Heart left ventricle (tissue), 16 donors: ENCODE results near the gene SGCA. TPM values are rescaled to one million over a fixed set of nuclear protein-coding genes. Genes with fewer than 3 reads are reported as not detected.

Source experiments
- ATAC-seq, 4 donors: fragments of 200-7000 bp; cut with Tn5 transposase; one replicate each; pipeline ENCODE4 v1.9.1; 2020 to 2022; ENCODE audit warnings: moderate library complexity in 4 of 4, mild to moderate bottlenecking in 3 of 4, moderate number of reproducible peaks in 1 of 4
- DNase-seq, 5 donors: peaks; one replicate each; pipeline ENCODE4 v3.0.0-alpha.2; 2020
- H3K27ac ChIP-seq, 12 donors: fragments of 200-600 bp; sonication (generic) in 4 of 12; one replicate each; pipeline versions ENCODE4 v1.5.0 to v1.8.0; 2016 to 2022; ENCODE audit warnings: mild to moderate bottlenecking in 2 of 12
- H3K27me3 ChIP-seq, 9 donors: fragments of 200-600 bp; sonication (generic) in 2 of 9; one replicate each; pipeline versions ENCODE4 v1.5.1 to v1.8.0; 2016 to 2022; ENCODE audit warnings: mild to moderate bottlenecking in 3 of 9
- H3K36me3 ChIP-seq, 9 donors: fragments of 200-600 bp; sonication (generic) in 2 of 9; one replicate each; pipeline versions ENCODE4 v1.5.0 to v1.8.0; 2018 to 2022; ENCODE audit warnings: mild to moderate bottlenecking in 2 of 9
- H3K4me1 ChIP-seq, 12 donors: fragments of 200-600 bp; sonication (generic) in 4 of 12; one replicate each; pipeline versions ENCODE4 v1.5.0 to v1.8.0; 2016 to 2022; ENCODE audit warnings: mild to moderate bottlenecking in 3 of 12
- H3K4me3 ChIP-seq, 12 donors: fragments of 200-600 bp; sonication (generic) in 4 of 12; one replicate each; pipeline versions ENCODE4 v1.5.0 to v1.8.0; 2017 to 2022; ENCODE audit warnings: mild to moderate bottlenecking in 9 of 12, moderate library complexity in 4 of 12
- H3K9me3 ChIP-seq, 12 donors: fragments of 200-600 bp; sonication (generic) in 4 of 12; one replicate each; pipeline versions ENCODE4 v1.5.0 to v1.8.0; 2016 to 2022; ENCODE audit warnings: mild to moderate bottlenecking in 1 of 12
- POLR2A ChIP-seq, 2 donors: fragments of 450-650 bp; IDR thresholded peaks; one replicate each; pipeline ENCODE4 v1.6.1; 2017; ENCODE audit warnings: antibody characterized with exemption in 2 of 2, mild to moderate bottlenecking in 2 of 2, moderate library complexity in 2 of 2
- WGBS, 4 donors: extraction: QIAGEN DNeasy Blood & Tissue Kit in 2 of 4; methylation state at CpG; one replicate each; pipeline versions ENCODE4 v1.1.5 to v1.1.7; 2013 to 2018; 5-methylcytosine and 5-hydroxymethylcytosine counted together
- intact Hi-C, 10 donors: fragments of 100-400 bp; cut with DNase I; formaldehyde crosslinking; loops; one replicate each; pipeline versions ENCODE4 v1.11.1 to v1.14.2; 2022
- polyA plus RNA-seq, 2 donors: library from polyadenylated mRNA; stranded (reverse); fragments of 200-250 nt; gene quantifications; one replicate each; pipeline ENCODE4 v1.2.3, GENCODE V29; 2013
- total RNA-seq, 9 donors: library from RNA; depleted of rRNA in 2 of 9; stranded (reverse); fragments of >200 nt in 2 of 9; fragmentation: NEBNext Ultra II Directional in 3 of 9; extraction: Animal tissue kit (Norgen Biotek cat#: 25700) in 3 of 9; gene quantifications; one replicate each; pipeline versions ENCODE4 v1.1.0 to v1.2.4, GENCODE V29; 2016 to 2023
- TF ChIP-seq, protein P1 (sequence below), 12 donors: fragments of 200-600 bp; sonication (generic) in 4 of 12; IDR thresholded peaks; one replicate each; pipeline versions ENCODE4 v1.5.0 to v1.8.0; 2018 to 2022; ENCODE audit warnings: antibody characterized with exemption in 12 of 12, mild to moderate bottlenecking in 5 of 12
- donor health status: ischemic (EF 13 %, LVEDD 7.1; RV severe dilation, severe dysfunction).
- donor health status: healthy with polysubstance abuse.
- donor health status: DM: no; HTN: yes; CAD: no.
- donor health status: DM: no; HTN: no; CAD: no.
- donor health status: ischemic (EF 25% LVEDD 6.9; RV normal size, moderate dysfunction).
- donor health status: ischemic (EF 25% LVEDD 5.7; RV mildly dilated, moderate dysfunction).
- donor health status: healthy.
- donor health status: DM: yes; HTN: yes; CAD: no.
- donor health status: ischemic (EF 35%, LVEDD 5.7; RV mildly dilated, moderate dysfunction).
- donor health status: nonischemic (EF 11% LVEDD 7.7; RV severe dilation, severe dysfunction).
- donor health status: DM: yes; HTN: yes; CAD: no.
- donor health status: PGD.
- donor health status: ischemic (EF 29% LVEDD 5.4; RV normal size, mild dysfunction).
- donor health status: nonischemic (EF 23%, LVEDD 6.1; RV moderate dilation, normal function).

The SGCA gene
- total and polyA plus RNA-seq, 11 donors: 96.5 to 225 (median 151) TPM

DNA sequence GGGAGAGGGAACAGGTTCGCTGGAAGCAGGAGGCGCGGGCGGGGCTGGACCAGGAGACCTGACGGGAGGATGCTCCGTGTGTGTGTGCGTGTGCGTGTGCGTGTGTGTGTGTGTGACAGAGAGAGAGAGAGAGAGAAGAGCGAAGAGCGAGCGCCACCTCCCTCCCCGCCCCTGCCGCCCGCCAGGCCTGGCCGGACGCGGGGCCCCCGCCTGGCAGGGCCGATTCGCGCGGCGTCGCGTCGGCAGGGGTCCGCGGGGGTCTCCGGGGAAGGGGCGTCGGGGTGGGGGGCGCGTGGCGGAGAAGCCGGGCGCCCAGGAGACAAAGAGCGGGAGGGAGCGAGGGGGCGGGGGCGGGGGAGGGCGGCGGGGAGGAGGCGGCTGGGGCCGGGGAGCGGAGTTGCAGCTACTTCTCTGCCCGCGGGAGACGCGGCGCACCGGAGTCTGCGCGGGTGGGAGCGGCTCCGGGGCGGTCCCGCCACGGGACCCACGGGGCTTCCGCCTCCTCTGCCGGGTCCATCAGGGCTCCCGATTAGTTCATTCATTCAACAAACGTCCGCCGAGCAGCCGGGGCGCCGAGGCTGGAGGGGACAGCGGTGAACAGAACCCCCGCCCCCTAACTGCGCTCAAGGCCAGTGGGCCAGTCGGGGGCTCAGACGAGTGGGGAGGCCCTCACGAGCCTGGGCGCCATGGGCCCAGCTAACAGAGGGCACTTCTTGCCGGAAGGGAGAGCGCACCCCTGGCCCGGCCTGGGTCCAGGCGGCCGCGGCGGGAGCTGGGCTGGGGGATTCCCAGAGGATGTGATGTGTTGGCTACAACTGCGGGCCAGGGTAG lies 35.9 kb upstream of the SGCA start, which contains the start of gene SAMD14:
TSS of gene SAMD14 (minus strand) at position 433 of the 831 bp plus-strand sequence. CDS start 5,201 bp downstream, outside the sequence.
- TF ChIP-seq POLR2A (IDR thresholded peaks at IDR 0.05): no peak
- TF ChIP-seq, protein P1, sequence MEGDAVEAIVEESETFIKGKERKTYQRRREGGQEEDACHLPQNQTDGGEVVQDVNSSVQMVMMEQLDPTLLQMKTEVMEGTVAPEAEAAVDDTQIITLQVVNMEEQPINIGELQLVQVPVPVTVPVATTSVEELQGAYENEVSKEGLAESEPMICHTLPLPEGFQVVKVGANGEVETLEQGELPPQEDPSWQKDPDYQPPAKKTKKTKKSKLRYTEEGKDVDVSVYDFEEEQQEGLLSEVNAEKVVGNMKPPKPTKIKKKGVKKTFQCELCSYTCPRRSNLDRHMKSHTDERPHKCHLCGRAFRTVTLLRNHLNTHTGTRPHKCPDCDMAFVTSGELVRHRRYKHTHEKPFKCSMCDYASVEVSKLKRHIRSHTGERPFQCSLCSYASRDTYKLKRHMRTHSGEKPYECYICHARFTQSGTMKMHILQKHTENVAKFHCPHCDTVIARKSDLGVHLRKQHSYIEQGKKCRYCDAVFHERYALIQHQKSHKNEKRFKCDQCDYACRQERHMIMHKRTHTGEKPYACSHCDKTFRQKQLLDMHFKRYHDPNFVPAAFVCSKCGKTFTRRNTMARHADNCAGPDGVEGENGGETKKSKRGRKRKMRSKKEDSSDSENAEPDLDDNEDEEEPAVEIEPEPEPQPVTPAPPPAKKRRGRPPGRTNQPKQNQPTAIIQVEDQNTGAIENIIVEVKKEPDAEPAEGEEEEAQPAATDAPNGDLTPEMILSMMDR (IDR thresholded peaks at IDR 0.05): no peak
- 2 to 5% (median 3%) methylated on average over 39 to 82 of the region's 84 CpGs for WGBS, 4 donors
- H3K4me1 ChIP-seq: peaks cover 0 to 58% (median 29%) of the 10 kb centered on the region in 12 donors
- H3K27ac ChIP-seq: peak within 1 kb of the TSS in 1 of 12 donors; percentile 24
- intact Hi-C loops: loop anchor here in 3 of 10 donors (5.0 kb wide), 1 partner anchor 37 kb away; the partner anchor contains the start of gene SGCA (in 3 of the 3)
- peaks cover 0 to 20% (median 0%) of the 10 kb centered on the region in 9 donors for H3K27me3 ChIP-seq
- ATAC-seq: peak in 3 of 4 donors; percentile 5 to 31 (median 15)
- no peaks in the 10 kb centered on the region for H3K9me3 ChIP-seq
- peak in 2 of 5 donors; percentile 50 to 54 for DNase-seq
- peaks cover 0 to 11% (median 7%) of the 10 kb centered on the region in 9 donors for H3K36me3 ChIP-seq
- H3K4me3 ChIP-seq: peak within 1 kb of the TSS; percentile 22 to 61 (median 51)

DNA sequence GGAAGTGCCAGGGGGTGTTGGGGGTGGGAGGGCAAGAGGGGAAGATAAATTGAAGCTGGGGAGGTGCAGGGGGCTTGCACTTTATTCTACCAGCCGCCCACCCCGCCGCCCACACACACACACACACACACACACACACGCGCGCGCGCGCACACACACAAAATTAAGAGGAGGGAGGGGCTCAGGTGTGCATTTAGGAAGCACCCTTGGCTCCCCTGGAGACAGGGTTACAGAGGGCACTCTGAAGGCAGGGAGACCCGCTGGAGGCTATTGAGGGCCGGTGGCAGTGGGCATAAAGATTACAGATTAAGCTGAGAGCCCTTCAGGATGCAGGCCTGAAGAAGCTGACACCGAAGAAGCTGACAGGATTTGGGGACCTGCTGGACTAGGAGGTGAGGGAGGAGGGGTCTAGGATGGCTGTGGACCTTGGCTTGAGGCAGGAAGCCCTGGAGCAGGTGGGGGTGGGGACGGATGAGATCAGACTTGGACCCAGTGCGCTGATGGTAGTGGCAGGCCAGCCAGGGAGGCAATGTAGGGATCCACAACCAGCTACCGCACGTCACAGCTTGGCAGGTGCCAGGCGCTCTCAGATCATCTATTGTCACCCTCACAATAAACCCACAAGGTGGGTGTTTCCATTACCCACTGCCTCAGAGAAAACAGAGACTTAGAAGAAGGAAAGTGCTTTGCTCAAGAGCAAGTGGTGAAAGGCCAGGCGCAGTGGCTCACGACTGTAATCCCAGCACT lies 35.1 kb upstream of the SGCA start:
- peak in 2 of 4 donors; percentile 7 to 21 for ATAC-seq

DNA sequence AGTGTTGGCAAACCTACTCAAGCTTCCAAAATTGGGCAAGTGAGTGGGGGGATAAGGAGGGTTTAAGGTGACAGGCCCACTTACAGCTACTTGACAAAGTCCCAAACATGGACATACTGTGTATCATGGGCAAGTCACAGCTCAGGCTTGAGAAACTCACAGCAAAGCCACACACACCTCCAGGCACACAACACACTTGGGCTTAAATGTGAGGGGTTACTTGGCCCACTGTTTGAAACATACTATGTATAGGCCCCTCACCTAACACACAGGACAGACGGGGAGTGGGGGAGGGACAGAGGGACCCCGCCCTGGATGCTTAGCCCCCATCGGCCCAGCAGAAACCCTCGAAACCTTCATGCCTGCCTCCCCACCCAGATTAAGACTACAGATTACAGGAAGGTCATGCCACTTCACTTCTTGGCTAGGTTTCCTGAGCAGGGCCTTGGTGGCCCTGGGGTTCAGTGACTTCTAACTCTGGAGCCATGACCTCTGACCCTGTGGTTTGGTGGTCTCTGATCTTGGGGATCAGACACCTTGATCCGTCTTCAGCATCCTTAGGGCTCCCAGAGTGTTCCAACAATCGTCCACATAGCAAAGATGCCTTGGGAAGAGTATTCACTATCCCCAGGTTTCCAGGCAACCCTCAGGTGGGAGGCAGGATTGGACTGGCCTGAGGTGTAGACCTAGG lies 33.6 kb upstream of the SGCA start:
- peaks cover 0 to 20% (median 0%) of the 10 kb centered on the region in 9 donors for H3K27me3 ChIP-seq
- DNase-seq: no peak
- intact Hi-C loops: loop anchor here in 3 of 10 donors (5.0 kb wide), 1 partner anchor 35 kb away; the partner anchor contains the start of gene SGCA (in 3 of the 3)
- H3K4me1 ChIP-seq: peaks cover 0 to 58% (median 29%) of the 10 kb centered on the region in 12 donors
- H3K4me3 ChIP-seq: no peak overlapping the region
- WGBS, 4 donors: 83 to 90% (median 85%) methylated on average over 2 to 6 of the region's 6 CpGs
- H3K27ac ChIP-seq: peak overlapping the region; percentile 61 to 97 (median 81)
- H3K36me3 ChIP-seq: peaks cover 0 to 34% (median 29%) of the 10 kb centered on the region in 9 donors
- no peaks in the 10 kb centered on the region for H3K9me3 ChIP-seq
- TF ChIP-seq POLR2A (IDR thresholded peaks at IDR 0.05): no peak
- TF ChIP-seq, protein P1 (IDR thresholded peaks at IDR 0.05): no peak
- ATAC-seq: no peak

More for the DNA sequence above, 35.1 kb upstream of the SGCA start:
- H3K27ac ChIP-seq: peak overlapping the region in 1 of 12 donors; percentile 2
- DNase-seq: no peak
- H3K9me3 ChIP-seq: no peaks in the 10 kb centered on the region
- 53 to 66% (median 60%) methylated on average over 19 of the region's 19 CpGs for WGBS, 4 donors
- H3K27me3 ChIP-seq: peaks cover 0 to 20% (median 0%) of the 10 kb centered on the region in 9 donors
- H3K4me3 ChIP-seq: peak overlapping the region in 7 of 12 donors; percentile 47 to 61 (median 53)
- H3K36me3 ChIP-seq: peaks cover 0 to 19% (median 14%) of the 10 kb centered on the region in 9 donors
- intact Hi-C loops: loop anchor here in 3 of 10 donors (5.0 kb wide), 1 partner anchor 37 kb away; the partner anchor contains the start of gene SGCA (in 3 of the 3)
- H3K4me1 ChIP-seq: peaks cover 0 to 58% (median 29%) of the 10 kb centered on the region in 12 donors
- TF ChIP-seq, protein P1 (IDR thresholded peaks at IDR 0.05): no peak
- TF ChIP-seq POLR2A (IDR thresholded peaks at IDR 0.05): no peak
